KMS-11 (cell line): ENCODE measurements around the gene CLIP2.

Experiments
- H2AFZ ChIP-seq: fragments of 200-600 bp; sonication (generic); 2 replicates; pipeline ENCODE4 v1.6.1; 2016; ENCODE audit warnings: antibody characterized with exemption, mixed run types, low read depth
- H3K27ac ChIP-seq: fragments of 200-600 bp; sonication (generic); 2 replicates; pipeline ENCODE4 v1.6.1; 2016; ENCODE audit warnings: mild to moderate bottlenecking, mixed run types
- H3K27me3 ChIP-seq: fragments of 200-600 bp; sonication (generic); 2 replicates; pipeline ENCODE4 v1.6.1; 2017; ENCODE audit warnings: mild to moderate bottlenecking, low read depth, mixed run types, moderate library complexity; ENCODE audit not compliant: insufficient read depth
- H3K36me3 ChIP-seq: fragments of 200-600 bp; sonication (generic); 2 replicates; pipeline ENCODE4 v1.6.1; 2017; ENCODE audit warnings: mild to moderate bottlenecking, mixed run types; ENCODE audit not compliant: insufficient read depth
- H3K4me1 ChIP-seq: fragments of 200-600 bp; sonication (generic); 2 replicates; pipeline ENCODE4 v1.6.1; 2016; ENCODE audit warnings: mild to moderate bottlenecking, low read depth, mixed run types; ENCODE audit not compliant: poor library complexity, severe bottlenecking
- H3K4me2 ChIP-seq: fragments of 200-600 bp; sonication (generic); 2 replicates; pipeline ENCODE4 v1.7.0; 2016; ENCODE audit warnings: mild to moderate bottlenecking, mixed run types
- H3K4me3 ChIP-seq: fragments of 200-600 bp; sonication (generic); IDR thresholded peaks from 2 replicates; pipeline ENCODE4 v1.6.1; 2017; ENCODE audit warnings: low read depth, low read length, mixed read lengths; ENCODE audit not compliant: insufficient read depth
- H3K79me2 ChIP-seq: fragments of 200-600 bp; sonication (generic); 2 replicates; pipeline ENCODE4 v1.6.1; 2016; ENCODE audit warnings: low read depth, mixed run types; ENCODE audit not compliant: insufficient read depth
- H3K9ac ChIP-seq: fragments of 200-600 bp; sonication (generic); 2 replicates; pipeline ENCODE4 v1.6.1; 2016; ENCODE audit warnings: mild to moderate bottlenecking, mixed run types
- H4K20me1 ChIP-seq: fragments of 200-600 bp; sonication (generic); 2 replicates; pipeline ENCODE4 v1.6.1; 2016; ENCODE audit warnings: mild to moderate bottlenecking, mixed run types; ENCODE audit not compliant: insufficient read depth
- TF ChIP-seq, protein P1 (sequence below): fragments of 200-600 bp; sonication (generic); conservative IDR thresholded peaks from 2 replicates; pipeline ENCODE4 v1.6.1; 2017; ENCODE audit warnings: low read depth, mild to moderate bottlenecking, antibody characterized with exemption, low read length, moderate library complexity, mixed read lengths

The CLIP2 gene

DNA sequence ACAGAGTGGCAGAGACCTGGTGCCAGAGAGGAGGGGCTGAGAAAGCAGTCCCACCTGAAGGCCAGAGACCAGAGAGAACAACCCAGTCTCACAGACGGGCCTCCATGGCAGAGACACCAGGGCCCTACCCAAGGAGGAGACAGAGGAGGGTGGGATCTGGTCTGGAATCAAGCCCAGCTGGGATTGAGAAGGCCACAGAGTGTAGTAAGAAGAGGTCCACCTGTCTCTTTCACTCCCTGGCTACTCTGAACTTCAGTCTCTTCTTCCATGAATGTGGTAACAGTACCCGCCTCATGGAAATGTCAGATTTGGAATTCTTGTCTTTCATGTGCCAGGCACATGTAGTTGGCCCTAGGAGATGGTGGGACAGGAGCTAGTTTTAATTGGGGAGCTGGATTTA, 55.6 kb downstream of the CLIP2 start:
- no peaks in the 10 kb centered on the region; the same call in 1 of the 2 replicates for H3K27me3 ChIP-seq
- no peaks in the 10 kb centered on the region for H3K79me2 ChIP-seq
- no peak overlapping the region for H3K4me3 ChIP-seq
- no peaks in the 10 kb centered on the region for H3K36me3 ChIP-seq
- H2AFZ ChIP-seq: no peak overlapping the region
- H3K9ac ChIP-seq: no peak overlapping the region
- no peak overlapping the region for H3K27ac ChIP-seq
- TF ChIP-seq, protein P1, sequence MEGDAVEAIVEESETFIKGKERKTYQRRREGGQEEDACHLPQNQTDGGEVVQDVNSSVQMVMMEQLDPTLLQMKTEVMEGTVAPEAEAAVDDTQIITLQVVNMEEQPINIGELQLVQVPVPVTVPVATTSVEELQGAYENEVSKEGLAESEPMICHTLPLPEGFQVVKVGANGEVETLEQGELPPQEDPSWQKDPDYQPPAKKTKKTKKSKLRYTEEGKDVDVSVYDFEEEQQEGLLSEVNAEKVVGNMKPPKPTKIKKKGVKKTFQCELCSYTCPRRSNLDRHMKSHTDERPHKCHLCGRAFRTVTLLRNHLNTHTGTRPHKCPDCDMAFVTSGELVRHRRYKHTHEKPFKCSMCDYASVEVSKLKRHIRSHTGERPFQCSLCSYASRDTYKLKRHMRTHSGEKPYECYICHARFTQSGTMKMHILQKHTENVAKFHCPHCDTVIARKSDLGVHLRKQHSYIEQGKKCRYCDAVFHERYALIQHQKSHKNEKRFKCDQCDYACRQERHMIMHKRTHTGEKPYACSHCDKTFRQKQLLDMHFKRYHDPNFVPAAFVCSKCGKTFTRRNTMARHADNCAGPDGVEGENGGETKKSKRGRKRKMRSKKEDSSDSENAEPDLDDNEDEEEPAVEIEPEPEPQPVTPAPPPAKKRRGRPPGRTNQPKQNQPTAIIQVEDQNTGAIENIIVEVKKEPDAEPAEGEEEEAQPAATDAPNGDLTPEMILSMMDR: no peak
- no peak overlapping the region for H3K4me2 ChIP-seq
- no peaks in the 10 kb centered on the region for H3K4me1 ChIP-seq
- H4K20me1 ChIP-seq: no peaks in the 10 kb centered on the region

DNA sequence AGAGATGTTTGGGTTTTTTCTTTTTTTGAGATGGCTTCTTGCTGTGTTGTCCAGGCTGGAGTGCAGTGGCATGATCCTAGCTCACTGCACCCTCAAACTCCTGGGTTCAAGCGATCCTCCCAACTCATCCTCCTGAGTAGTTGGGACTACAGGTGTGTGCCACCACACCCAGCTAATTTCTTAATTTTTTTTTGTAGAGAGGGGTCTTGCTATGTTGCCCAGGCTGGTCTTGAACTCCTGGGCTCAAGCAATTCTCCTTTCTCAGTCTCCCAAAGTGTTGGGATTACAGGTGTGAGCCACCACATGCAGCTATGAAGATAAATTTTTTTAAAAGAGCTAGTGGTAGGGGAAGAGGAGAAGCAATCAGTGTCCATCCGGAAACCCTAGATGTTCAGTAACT, 56.8 kb downstream of the CLIP2 start:
- H3K36me3 ChIP-seq: no peaks in the 10 kb centered on the region
- H3K27me3 ChIP-seq: no peaks in the 10 kb centered on the region; the same call in 1 of the 2 replicates
- no peak overlapping the region for H3K4me3 ChIP-seq
- no peaks in the 10 kb centered on the region for H4K20me1 ChIP-seq
- no peaks in the 10 kb centered on the region for H3K79me2 ChIP-seq
- H3K4me2 ChIP-seq: no peak overlapping the region
- TF ChIP-seq, protein P1: no peak
- no peak overlapping the region for H3K9ac ChIP-seq
- H3K4me1 ChIP-seq: no peaks in the 10 kb centered on the region
- H3K27ac ChIP-seq: no peak overlapping the region
- H2AFZ ChIP-seq: no peak overlapping the region

DNA sequence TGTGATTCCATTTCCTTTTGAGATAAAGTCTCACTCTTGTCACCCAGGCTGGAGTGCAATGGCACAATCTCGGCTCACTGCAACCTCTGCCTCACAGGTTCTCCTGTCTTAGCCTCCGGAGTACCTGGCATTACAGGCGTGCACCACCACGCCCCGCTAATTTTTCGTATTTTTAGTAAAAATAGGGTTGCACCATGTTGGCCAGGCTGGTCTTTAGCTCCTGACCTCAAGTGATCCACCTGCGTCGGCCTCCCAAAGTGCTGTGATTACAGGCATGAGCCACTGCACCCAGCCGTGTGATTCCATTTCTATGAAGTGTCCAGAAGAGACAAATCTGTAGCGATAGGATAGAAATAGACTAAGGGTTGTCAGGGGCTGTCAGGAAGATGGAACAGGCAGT, 60.4 kb downstream of the CLIP2 start:
- no peaks in the 10 kb centered on the region for H3K4me1 ChIP-seq
- H3K9ac ChIP-seq: no peak overlapping the region
- no peaks in the 10 kb centered on the region; the same call in 1 of the 2 replicates for H3K27me3 ChIP-seq
- H3K27ac ChIP-seq: no peak overlapping the region
- no peak overlapping the region for H3K4me3 ChIP-seq
- H4K20me1 ChIP-seq: no peaks in the 10 kb centered on the region
- H3K36me3 ChIP-seq: no peaks in the 10 kb centered on the region
- H3K79me2 ChIP-seq: no peaks in the 10 kb centered on the region
- TF ChIP-seq, protein P1: no peak
- H3K4me2 ChIP-seq: no peak overlapping the region
- no peak overlapping the region for H2AFZ ChIP-seq

DNA sequence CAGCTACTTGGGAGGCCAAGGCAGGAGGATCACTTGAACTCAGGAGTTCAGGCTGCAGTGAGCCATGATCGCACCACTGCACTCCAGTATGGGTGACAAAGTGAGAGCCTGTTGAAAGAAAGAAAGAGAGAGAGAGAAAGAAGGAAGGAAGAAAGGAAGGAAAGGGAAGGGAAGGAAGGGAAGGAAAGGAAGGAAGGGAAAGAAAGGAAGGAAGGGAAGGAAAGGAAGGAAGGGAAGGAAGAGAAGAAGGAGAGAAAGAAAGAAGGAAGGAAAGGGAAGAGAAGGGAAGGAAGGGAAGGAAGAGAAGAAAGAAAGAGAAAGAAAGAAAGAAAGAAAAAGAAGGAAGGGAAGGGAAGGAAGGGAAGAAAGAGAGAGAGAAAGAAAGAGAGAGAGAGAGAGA, 61.5 kb downstream of the CLIP2 start:
- Histone ChIP-seq H2AFZ (no peak overlapping the region), H3K4me3 (no peak overlapping the region), H4K20me1 (no peaks in the 10 kb centered on the region), H3K4me2 (no peak overlapping the region), H3K27ac (no peak overlapping the region), H3K27me3 (no peaks in the 10 kb centered on the region; the same call in 1 of the 2 replicates), H3K9ac (no peak overlapping the region), H3K4me1 (no peaks in the 10 kb centered on the region), H3K79me2 (no peaks in the 10 kb centered on the region), H3K36me3 (no peaks in the 10 kb centered on the region)
- TF ChIP-seq, protein P1: no peak
